GM10847 (cell line): ENCODE data around the gene PRPF31.

ENCODE experiments used
- POLR2A ChIP-seq: IDR thresholded peaks from 2 replicates; pipeline ENCODE4 v1.6.1; 2011; ENCODE audit not compliant: insufficient read length; ENCODE audit errors: extremely low read depth

Gene PRPF31

DNA sequence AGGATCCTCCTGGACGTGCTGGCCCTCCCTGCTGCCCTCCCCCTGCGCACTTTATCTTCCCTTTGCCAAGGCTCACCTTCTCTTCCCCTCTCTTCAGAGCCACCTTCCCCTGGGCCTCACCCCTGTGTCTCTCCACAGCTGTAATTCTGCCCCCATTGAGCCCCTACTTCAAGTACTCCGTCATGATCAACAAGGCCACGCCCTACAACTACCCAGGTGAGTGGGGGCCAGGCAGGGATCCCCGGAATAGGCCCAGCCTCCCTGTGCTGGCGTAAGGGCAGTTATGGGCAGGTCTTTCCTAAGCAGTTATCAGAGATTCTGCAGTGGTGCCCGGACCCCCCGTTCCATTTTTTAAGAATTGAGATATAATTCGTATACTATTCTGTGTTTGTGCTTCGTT is 9.8 kb upstream of the PRPF31 start:
- no peak for TF ChIP-seq POLR2A

DNA sequence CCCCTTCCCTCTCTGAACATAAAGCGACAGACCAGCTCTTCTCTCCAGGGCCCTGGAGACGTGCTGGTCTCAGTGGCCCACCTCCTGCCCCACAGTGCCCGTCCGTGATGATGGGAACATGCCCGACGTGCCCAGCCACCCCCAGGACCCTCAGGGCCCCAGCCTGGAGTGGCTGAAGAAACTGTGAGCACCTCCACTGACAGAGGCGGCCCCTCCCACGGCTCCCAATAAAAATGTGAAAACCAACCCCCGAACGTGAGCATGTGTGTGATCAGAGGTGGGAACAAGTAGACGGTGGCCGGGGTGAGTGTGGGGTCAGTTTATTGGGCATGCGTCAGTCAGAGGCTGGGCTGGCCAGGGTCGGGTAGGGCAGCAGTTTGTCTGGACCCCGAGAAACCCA is 8.8 kb upstream of the PRPF31 start:
- no peak for TF ChIP-seq POLR2A

GRCh38 chr19:54107876-54108490 is 7.6 kb upstream of the PRPF31 start:
- TF ChIP-seq POLR2A = no peak

GRCh38 chr19:54108496-54108895 is 7.1 kb upstream of the PRPF31 start:
- TF ChIP-seq POLR2A = no peak

DNA sequence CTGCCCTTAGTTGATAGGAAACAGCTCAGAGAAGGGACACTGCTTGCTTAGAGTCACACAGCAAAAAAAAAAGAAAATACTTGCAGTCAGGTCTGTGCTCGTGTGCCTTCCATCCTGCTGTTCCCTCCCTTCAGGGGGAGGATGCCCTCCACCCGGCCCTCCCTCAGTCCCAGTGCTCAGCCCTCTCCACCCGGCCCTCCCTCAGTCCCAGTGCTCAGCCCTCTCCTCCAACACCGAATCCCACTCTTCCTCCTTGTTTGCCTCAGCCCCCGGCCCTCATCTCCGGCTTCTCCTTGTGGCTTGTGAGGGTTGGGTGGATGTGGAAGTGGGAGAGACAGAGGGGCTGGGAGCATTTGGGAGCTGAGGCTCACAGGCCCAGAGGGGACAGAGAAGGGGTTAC is 5.9 kb upstream of the PRPF31 start:
- no peak for TF ChIP-seq POLR2A

DNA sequence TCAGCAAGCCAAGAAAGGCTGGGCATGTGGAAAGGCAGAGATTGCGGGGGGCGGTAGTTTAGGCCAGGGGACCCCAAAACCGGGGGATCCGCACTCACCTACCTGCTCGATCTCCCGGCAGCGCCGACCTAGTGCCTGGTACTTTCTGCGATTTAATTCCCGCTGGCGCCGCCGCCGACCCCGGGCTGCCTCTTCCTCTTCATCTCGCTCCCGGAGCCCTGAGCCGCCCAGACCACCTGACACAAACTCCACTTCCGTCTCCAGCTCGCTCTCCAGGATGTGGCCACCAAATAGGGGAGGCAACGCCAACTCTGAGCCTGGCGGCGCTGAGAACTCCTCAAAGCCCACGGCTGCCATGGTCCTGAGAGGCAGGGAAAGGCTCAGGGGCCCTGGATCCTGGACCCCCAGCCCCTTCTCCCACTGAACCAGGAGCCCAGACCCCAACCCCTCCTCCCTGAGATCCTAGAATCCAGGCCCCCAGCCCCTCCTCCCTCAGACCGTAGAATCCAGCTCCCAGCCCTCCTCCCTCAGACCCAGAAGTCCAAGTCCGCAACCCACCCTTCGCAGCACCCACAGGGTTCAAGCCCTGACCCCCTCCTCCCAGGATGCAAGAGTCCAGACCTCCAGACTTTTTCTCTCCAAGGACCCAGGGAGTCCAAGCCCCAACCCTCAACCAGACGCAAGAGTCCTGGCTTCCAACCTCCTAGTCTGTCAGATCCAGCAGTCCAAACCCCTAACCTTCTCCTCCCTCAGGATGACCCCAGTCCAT is 1.0 kb upstream of the PRPF31 start:
- TF ChIP-seq POLR2A = peak; percentile 39

DNA sequence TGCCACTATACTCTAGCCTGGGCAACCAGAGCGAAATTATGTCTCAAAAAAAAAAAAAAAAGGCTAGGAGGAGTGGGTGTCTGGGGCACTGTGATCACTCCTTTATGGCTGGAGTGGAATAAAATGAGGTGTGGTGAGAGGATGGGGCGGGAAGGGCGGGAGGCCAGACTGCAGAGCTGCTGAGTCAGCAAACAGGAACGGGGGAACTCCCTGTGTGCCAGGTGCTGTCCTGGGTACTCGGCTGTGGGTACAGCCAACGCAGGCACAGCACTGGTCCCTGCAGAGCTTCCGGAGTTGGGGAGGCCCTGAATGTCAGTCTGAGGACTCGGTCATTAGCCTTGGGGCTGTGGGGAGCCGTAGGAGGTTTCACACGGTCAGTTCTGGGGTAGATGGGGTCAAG is 5.7 kb downstream of the PRPF31 start:
- TF ChIP-seq POLR2A = no peak

GRCh38 chr19:54123682-54124081 is 8.1 kb downstream of the PRPF31 start:
- TF ChIP-seq POLR2A = no peak

- no peak for TF ChIP-seq POLR2A
Observed at GRCh38 chr19:54124393-54124792, 8.8 kb downstream of the PRPF31 start.

GRCh38 chr19:54125713-54126112 is 10.2 kb downstream of the PRPF31 start:
- TF ChIP-seq POLR2A = no peak

DNA sequence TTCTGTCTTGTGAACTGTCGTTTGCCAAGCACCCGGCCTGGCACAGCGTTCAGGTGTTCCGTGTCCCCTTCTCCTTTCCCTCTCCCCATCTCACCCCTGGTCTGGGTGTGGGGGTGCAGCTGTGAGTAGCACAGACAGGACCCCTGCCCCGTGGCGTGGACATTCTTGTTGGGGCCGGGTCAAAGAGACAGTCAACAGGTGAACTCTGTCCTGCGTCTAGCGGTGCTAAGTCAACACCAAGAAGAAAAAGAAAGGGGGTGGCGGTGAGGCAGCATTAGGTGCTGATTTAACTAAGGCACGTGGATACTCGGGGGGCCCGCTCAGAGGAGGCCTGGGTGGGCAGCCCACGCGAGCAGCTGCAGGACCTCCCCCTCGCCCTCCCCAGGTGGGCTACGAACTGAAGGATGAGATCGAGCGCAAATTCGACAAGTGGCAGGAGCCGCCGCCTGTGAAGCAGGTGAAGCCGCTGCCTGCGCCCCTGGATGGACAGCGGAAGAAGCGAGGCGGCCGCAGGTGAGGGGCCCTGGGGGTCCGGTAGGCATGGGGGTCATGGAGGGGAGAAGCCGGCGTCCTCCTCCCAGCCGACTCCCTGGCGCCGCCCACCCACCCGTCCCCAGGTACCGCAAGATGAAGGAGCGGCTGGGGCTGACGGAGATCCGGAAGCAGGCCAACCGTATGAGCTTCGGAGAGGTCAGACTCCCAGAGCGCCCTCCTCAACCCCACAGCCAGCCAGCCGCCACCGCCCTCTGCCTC is 12.3 kb downstream of the PRPF31 start:
- TF ChIP-seq POLR2A = no peak

DNA sequence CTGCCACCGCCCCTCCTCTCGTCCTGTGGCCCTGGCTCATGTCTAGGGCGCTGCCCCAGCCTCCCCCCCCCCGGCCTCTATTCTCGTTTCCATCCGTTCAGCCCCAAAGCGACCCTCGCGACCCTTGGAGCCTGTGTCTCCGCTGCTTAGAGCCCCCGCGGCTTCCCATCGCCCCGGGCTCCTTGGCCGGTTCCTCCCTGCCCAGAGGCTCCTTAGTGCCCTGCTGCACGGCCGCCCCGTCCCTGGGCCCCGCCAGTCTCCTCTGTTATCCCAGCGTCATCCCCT is 12.8 kb downstream of the PRPF31 start:
- no peak for TF ChIP-seq POLR2A

GRCh38 chr19:54128796-54129616 is 13.5 kb downstream of the PRPF31 start:
- TF ChIP-seq POLR2A = no peak

DNA sequence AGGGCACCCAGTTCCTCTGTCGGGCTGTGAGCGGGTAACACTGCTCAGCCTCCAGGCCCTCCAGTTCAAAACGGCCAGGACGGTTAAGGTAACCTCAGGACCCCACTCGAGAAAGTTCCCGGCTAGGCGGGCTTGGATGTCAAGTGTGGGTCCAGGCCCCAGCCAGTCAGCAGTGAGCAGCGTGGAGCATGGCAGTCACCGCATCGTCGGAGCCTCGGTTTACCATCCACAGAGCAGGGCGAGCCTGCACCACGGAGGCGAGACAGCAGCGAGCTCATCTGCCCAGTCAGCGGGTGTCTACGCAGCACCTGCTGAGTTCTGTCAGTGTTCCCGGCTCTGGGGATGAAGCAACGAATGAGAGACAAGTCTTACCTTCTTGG is 14.1 kb downstream of the PRPF31 start:
- TF ChIP-seq POLR2A = no peak

GRCh38 chr19:54133312-54133956 is 17.9 kb downstream of the PRPF31 start:
- TF ChIP-seq POLR2A = no peak
